Lower leg skin (tissue), 4 donors: ENCODE measurements around the gene CES3. TPM values are rescaled to one million over a fixed set of nuclear protein-coding genes. Genes with fewer than 3 reads are reported as not detected.

Source experiments
- DNase-seq, 2 donors: peaks; one replicate each; pipeline ENCODE4 v3.0.0-alpha.2; 2019; ENCODE audit warnings: low spot score in 2 of 2
- H3K4me3 ChIP-seq: fragments of 200-600 bp; sonication (generic); 2 replicates; pipeline ENCODE4 v1.5.1; 2017; ENCODE audit warnings: mild to moderate bottlenecking, low read depth; ENCODE audit not compliant: poor library complexity, severe bottlenecking
- POLR2A ChIP-seq, 2 donors: fragments of 450-650 bp; IDR thresholded peaks; one replicate each; pipeline ENCODE4 v1.6.1; 2016 to 2017; ENCODE audit warnings: antibody characterized with exemption in 2 of 2, mild to moderate bottlenecking in 1 of 2, moderate library complexity in 1 of 2
- WGBS, 2 donors: methylation state at CpG; one replicate each; pipeline ENCODE4 v1.1.5; 2018; 5-methylcytosine and 5-hydroxymethylcytosine counted together
- intact Hi-C: fragments of 100-400 bp; cut with DNase I; formaldehyde crosslinking; loops from one replicate; pipeline ENCODE4 v1.15.0; 2023; ENCODE audit warnings: low total_unique reads
- total RNA-seq, 4 donors: library from RNA; depleted of rRNA; stranded (reverse); fragments of >200 nt; gene quantifications; one replicate each; pipeline ENCODE4 v1.1.0, GENCODE V29; 2016
- TF ChIP-seq, protein P1 (sequence below), 3 donors: fragments of 450-650 bp; IDR thresholded peaks; one replicate each; pipeline ENCODE4 v1.5.1; 2016; ENCODE audit warnings: antibody characterized with exemption in 3 of 3, mild to moderate bottlenecking in 3 of 3, moderate library complexity in 2 of 3

CES3 gene
- total RNA-seq, 4 donors from 2014 or later, result 0.59 to 1.3 (median 1.2) TPM

DNA sequence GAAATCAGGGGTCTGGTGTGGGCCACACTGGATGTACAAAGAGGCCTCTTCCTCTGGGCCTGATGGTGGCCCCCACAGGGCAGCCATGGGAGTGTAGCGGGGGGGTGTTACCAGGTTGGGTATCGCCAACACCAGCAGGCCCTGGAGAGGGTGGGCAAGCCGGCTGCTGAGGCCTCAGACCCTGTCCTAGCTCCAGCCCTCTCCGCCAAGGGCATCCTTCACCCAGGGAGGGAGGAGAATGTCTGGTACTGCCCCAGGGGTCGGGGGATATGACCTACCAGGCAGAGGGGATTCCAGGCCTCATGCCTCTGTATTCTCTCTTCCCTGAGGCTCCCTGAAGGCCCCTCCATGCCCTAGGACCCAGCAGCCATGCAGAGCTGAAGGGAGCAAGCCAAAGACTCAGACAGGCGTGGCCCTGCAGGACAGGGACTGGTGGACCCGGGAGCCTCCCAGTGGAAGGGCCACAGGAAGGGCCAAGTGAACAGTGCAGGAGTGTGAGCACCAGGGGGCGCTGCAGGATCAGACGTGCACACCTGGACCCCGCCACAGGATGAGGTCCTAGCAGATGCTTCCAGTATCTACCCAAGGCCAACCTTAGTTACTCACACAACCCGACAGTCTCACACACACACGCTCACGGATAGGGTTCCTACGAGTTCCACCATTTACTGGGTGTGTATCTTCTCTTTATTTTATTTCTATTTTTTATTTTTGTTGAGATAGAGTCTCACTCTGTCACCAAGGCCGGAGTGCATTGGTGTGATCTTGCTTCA lies 16.5 kb downstream of the CES3 start:
- no peak overlapping the region for H3K4me3 ChIP-seq
- intact Hi-C loops, result loop anchor here (5.0 to 10.0 kb wide), 2 partner anchors 83 to 180 kb away; partner anchors contain the start of genes FBXL8 and TRADD
- DNase-seq, result peak; percentile 86 to 98
- TF ChIP-seq, protein P1, sequence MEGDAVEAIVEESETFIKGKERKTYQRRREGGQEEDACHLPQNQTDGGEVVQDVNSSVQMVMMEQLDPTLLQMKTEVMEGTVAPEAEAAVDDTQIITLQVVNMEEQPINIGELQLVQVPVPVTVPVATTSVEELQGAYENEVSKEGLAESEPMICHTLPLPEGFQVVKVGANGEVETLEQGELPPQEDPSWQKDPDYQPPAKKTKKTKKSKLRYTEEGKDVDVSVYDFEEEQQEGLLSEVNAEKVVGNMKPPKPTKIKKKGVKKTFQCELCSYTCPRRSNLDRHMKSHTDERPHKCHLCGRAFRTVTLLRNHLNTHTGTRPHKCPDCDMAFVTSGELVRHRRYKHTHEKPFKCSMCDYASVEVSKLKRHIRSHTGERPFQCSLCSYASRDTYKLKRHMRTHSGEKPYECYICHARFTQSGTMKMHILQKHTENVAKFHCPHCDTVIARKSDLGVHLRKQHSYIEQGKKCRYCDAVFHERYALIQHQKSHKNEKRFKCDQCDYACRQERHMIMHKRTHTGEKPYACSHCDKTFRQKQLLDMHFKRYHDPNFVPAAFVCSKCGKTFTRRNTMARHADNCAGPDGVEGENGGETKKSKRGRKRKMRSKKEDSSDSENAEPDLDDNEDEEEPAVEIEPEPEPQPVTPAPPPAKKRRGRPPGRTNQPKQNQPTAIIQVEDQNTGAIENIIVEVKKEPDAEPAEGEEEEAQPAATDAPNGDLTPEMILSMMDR (IDR thresholded peaks at IDR 0.05), result peak in 1 of 3 donors; percentile 94
- TF ChIP-seq POLR2A (IDR thresholded peaks at IDR 0.05), result no peak
- WGBS, 2 donors, result 29% methylated on average over 13 to 15 of the region's 15 CpGs

DNA sequence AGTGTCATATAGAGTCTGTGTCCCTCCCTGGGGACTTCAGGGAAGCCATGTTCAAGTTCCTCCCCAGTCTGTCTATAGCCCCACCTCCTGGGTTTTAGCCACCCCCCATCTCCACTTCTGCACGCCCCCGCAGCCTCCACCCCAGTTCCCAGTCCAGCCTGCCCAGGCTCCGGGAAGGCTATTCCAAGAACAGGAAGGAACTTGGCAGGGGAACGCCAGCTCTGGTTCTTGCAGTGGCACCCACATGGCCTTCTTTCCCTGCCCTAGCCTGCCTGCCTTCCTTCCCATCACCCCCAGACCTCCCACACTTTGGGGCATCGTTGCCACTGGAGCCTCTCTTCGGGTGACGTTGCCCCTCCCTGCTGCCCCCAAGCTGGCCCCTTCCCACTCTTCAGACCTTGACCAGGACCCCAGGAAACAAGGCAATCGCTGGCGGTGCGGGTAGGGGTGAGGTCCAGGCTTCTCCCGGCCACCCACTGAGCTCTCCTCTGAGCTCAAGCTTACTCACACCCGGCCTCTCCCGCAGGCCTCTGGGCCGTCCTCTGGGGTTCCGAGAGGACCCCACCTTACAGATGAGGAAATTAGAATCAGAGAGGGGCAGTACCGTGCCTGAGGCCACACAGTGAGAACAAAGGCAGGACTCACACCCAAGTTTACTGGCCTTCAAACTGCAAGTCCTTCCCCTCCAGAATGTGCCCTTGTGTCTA lies 18.1 kb downstream of the CES3 start:
- no peak overlapping the region for H3K4me3 ChIP-seq
- intact Hi-C loops, result loop anchor here (5.0 to 10.0 kb wide), 2 partner anchors 84 to 178 kb away; partner anchors contain the start of genes FBXL8 and TRADD
- 60 to 68% methylated on average over 15 to 16 of the region's 16 CpGs for WGBS, 2 donors
- peak; percentile 54 to 89 for DNase-seq
- TF ChIP-seq, protein P1 (IDR thresholded peaks at IDR 0.05), result no peak
- no peak for TF ChIP-seq POLR2A (IDR thresholded peaks at IDR 0.05)

DNA sequence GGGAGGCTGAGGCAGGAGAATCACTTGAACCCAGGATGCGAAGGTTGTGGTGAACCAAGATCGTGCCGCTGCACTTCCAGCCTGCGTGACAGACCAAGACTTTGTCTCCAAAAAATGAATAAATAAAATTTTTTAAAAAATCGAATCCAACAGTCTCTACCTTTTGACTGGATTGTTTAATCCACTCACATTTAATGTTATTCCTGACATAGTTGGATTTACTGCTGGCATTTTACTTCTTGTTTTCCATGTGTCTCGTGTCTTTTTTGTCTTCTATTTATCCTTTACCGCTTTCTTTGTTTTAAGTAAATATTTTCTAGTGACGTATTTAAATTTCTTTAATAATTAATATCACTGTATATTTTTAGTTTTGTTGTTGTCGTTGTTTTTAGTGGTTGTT lies 22.0 kb downstream of the CES3 start:
- H3K4me3 ChIP-seq, result no peak overlapping the region
- TF ChIP-seq, protein P1 (IDR thresholded peaks at IDR 0.05), result no peak
- TF ChIP-seq POLR2A (IDR thresholded peaks at IDR 0.05), result no peak
- WGBS, 2 donors, result 94 to 95% methylated on average over 9 of the region's 9 CpGs
- intact Hi-C loops, result no loop called here
- DNase-seq, result no peak

DNA sequence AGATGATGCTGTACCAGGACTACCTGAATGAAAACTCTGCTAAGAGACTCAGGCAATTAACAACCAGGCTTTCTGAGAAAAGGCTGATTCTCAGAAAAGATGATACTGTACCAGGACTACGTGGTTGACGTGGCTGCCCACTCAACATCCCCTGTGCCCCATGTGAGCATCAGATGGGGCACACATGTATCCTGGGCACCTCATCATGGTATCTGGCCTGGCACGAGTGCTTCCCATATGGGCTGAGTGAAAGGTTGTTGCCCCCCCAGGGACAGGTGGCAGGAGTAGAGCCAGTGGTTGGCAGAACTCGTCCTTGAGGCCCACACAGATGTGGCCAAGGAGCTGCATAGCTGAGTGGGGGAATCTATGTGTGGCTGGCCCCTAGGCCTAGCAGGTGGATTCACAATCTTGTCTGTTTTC lies 23.8 kb downstream of the CES3 start:
- no peak overlapping the region for H3K4me3 ChIP-seq
- intact Hi-C loops, result no loop called here
- 95 to 96% methylated on average over 4 of the region's 4 CpGs for WGBS, 2 donors
- DNase-seq, result no peak
- TF ChIP-seq POLR2A (IDR thresholded peaks at IDR 0.05), result no peak
- TF ChIP-seq, protein P1 (IDR thresholded peaks at IDR 0.05), result no peak

DNA sequence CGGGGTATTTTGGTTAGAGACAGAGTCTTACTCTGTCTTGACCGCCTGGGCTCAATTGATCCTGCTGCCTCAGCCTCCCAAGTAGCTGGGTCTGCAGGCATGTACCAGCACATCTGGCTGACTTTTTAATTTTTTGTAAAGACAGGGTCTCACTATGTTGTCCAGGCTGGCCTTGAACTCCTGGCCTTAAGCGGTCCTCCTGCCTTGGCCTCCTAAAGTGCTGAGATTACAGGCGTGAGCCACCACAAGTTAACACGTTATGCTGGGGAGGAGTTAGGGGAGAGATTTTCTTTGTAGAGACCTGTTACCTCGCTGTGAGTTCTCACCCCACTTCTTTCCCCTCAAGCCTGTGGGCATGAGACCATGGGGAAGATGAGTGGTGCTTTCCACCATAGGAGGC lies 25.5 kb downstream of the CES3 start:
- intact Hi-C loops, result no loop called here
- WGBS, 2 donors, result 80 to 94% methylated on average over 6 of the region's 6 CpGs
- TF ChIP-seq, protein P1 (IDR thresholded peaks at IDR 0.05), result no peak
- no peak for TF ChIP-seq POLR2A (IDR thresholded peaks at IDR 0.05)
- H3K4me3 ChIP-seq, result no peak overlapping the region
- DNase-seq, result no peak
